ENCODE data around the gene COPB2. TPM values are rescaled to one million over a fixed set of nuclear protein-coding genes. Genes with fewer than 3 reads are reported as not detected.
"Not testable (repeated sequence)": the region's sequence is repeated elsewhere in the genome, so short reads cannot be mapped to it uniquely, and the experiment has no call there.

COPB2 gene
- total RNA-seq, 4 donors from 2014 or later: 46.7 to 59.3 (median 51.2) TPM

GRCh38 chr3:139343895-139344856, 45.3 kb downstream of the COPB2 start, which contains the start of gene MRPS22:
MRPS22 (plus strand) TSS chr3:139344020; CDS start chr3:139344027, 7 bp downstream.
- peaks cover 23% of the 10 kb centered on the region for H3K36me3 ChIP-seq
- DNase-seq (ENCODE audit: low spot score in 2 of 2): peak in 1 of 2 donors; percentile 87
- peak within 1 kb of the TSS; percentile 85 for H3K27ac ChIP-seq
- peak within 1 kb of the TSS; percentile 76 for H3K4me3 ChIP-seq
- WGBS: under 1% methylated on average over 34 of the region's 37 CpGs
- TF ChIP-seq CTCF (IDR thresholded peaks at IDR 0.05) (no peak), POLR2A (IDR thresholded peaks at IDR 0.05) (peak in 1 of 2 donors; percentile 37), POLR2AphosphoS5 (IDR thresholded peaks at IDR 0.05) (peak in 1 of 3 donors; percentile 61)
- peaks cover 35% of the 10 kb centered on the region for H3K4me1 ChIP-seq
- no peaks in the 10 kb centered on the region for H3K27me3 ChIP-seq
- H3K9me3 ChIP-seq: no peaks in the 10 kb centered on the region

- TF ChIP-seq POLR2AphosphoS5 (IDR thresholded peaks at IDR 0.05): no peak
- no peak for TF ChIP-seq EP300 (IDR thresholded peaks at IDR 0.05)
- no peak for TF ChIP-seq POLR2A (IDR thresholded peaks at IDR 0.05)
- TF ChIP-seq CTCF (IDR thresholded peaks at IDR 0.05): no peak
- no peak for DNase-seq (ENCODE audit: low spot score in 2 of 2)
- Histone ChIP-seq H3K9me3 (no peaks in the 10 kb centered on the region), H3K36me3 (peaks cover 2% of the 10 kb centered on the region), H3K27ac (no peak overlapping the region), H3K4me3 (no peak overlapping the region), H3K4me1 (peaks cover 33% of the 10 kb centered on the region), H3K27me3 (no peaks in the 10 kb centered on the region)
Observed at GRCh38 chr3:139342054-139342453, 47.4 kb downstream of the COPB2 start.

GRCh38 chr3:139340784-139341183, 48.7 kb downstream of the COPB2 start:
- Histone ChIP-seq H3K36me3 (no peaks in the 10 kb centered on the region), H3K27me3 (no peaks in the 10 kb centered on the region), H3K4me1 (peaks cover 21% of the 10 kb centered on the region), H3K4me3 (no peak overlapping the region), H3K27ac (no peak overlapping the region), H3K9me3 (no peaks in the 10 kb centered on the region)
- no peak for DNase-seq (ENCODE audit: low spot score in 2 of 2)
- TF ChIP-seq CTCF (IDR thresholded peaks at IDR 0.05): no peak
- TF ChIP-seq POLR2AphosphoS5 (IDR thresholded peaks at IDR 0.05): no peak
- no peak for TF ChIP-seq POLR2A (IDR thresholded peaks at IDR 0.05)
- no peak for TF ChIP-seq EP300 (IDR thresholded peaks at IDR 0.05)

GRCh38 chr3:139339219-139339906, 50.1 kb downstream of the COPB2 start:
- no peaks in the 10 kb centered on the region for H3K9me3 ChIP-seq
- H3K27me3 ChIP-seq: no peaks in the 10 kb centered on the region
- H3K27ac ChIP-seq: no peak overlapping the region
- WGBS: 69% methylated on average over 4 of the region's 4 CpGs
- no peaks in the 10 kb centered on the region for H3K36me3 ChIP-seq
- no peak for DNase-seq (ENCODE audit: low spot score in 2 of 2)
- no peak for TF ChIP-seq POLR2A (IDR thresholded peaks at IDR 0.05)
- TF ChIP-seq POLR2AphosphoS5 (IDR thresholded peaks at IDR 0.05): no peak
- TF ChIP-seq EP300 (IDR thresholded peaks at IDR 0.05): no peak
- no peak for TF ChIP-seq CTCF (IDR thresholded peaks at IDR 0.05)
- H3K4me1 ChIP-seq: peaks cover 7% of the 10 kb centered on the region
- H3K4me3 ChIP-seq: no peak overlapping the region

GRCh38 chr3:139338405-139338804, 51.0 kb downstream of the COPB2 start:
- no peak for DNase-seq (ENCODE audit: low spot score in 2 of 2)
- H3K36me3 ChIP-seq: no peaks in the 10 kb centered on the region
- peaks cover 3% of the 10 kb centered on the region for H3K4me1 ChIP-seq
- no peak overlapping the region for H3K27ac ChIP-seq
- H3K4me3 ChIP-seq: no peak overlapping the region
- 90% methylated on average over 4 of the region's 4 CpGs for WGBS
- no peaks in the 10 kb centered on the region for H3K27me3 ChIP-seq
- H3K9me3 ChIP-seq: no peaks in the 10 kb centered on the region
- TF ChIP-seq EP300 (IDR thresholded peaks at IDR 0.05): no peak

- H3K27me3 ChIP-seq: peaks cover 14% of the 10 kb centered on the region
- H3K4me1 ChIP-seq; H3K4me3 ChIP-seq; DNase-seq (ENCODE audit: low spot score in 2 of 2); H3K9me3 ChIP-seq; H3K36me3 ChIP-seq; H3K27ac ChIP-seq: not testable (repeated sequence)
- 50% methylated on average over 1 of the region's 1 CpG for WGBS
Observed at GRCh38 chr3:139334675-139335074, 54.8 kb downstream of the COPB2 start.
